Fibroblast of upper back skin (primary cell): Measurements from ENCODE around the gene SMAD3.
"Not testable (repeated sequence)": the region's sequence is repeated elsewhere in the genome, so short reads cannot be mapped to it uniquely, and the experiment has no call there.

Experiments used
- DNase-seq: peaks from one replicate; pipeline ENCODE4 v3.0.0-alpha.2; 2013

The SMAD3 gene

GRCh38 chr15:67065531-67066005 is at the start of gene SMAD3:
TSS of gene SMAD3 (plus strand) at chr15:67065602. CDS start at chr15:67066155, 553 bp downstream.
- peak; percentile 93 for DNase-seq

DNA sequence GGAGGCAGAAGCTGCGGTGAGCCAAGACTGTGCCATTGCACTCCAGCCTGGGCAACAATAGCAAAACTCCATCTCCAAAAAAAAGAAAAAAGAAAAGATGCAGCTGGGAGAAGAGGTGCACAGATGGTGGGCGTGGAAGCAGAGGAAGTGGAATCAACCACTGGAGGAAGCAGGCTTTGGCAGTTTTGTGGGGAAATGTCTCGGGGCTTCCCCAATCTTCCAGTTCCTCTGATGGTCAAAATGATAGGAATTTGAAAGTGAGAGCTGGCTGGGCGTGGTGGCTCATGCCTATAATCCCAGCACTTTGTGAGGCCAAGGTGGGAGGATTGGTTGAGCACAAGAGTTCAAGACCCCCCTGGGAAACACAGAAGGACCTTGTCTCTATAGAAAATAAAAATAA is 48.1 kb upstream of the SMAD3 start:
- DNase-seq, result no peak

GRCh38 chr15:67018026-67018425 is 47.4 kb upstream of the SMAD3 start:
- DNase-seq, result no peak

GRCh38 chr15:67018441-67018840 is 47.0 kb upstream of the SMAD3 start:
- no peak for DNase-seq

DNA sequence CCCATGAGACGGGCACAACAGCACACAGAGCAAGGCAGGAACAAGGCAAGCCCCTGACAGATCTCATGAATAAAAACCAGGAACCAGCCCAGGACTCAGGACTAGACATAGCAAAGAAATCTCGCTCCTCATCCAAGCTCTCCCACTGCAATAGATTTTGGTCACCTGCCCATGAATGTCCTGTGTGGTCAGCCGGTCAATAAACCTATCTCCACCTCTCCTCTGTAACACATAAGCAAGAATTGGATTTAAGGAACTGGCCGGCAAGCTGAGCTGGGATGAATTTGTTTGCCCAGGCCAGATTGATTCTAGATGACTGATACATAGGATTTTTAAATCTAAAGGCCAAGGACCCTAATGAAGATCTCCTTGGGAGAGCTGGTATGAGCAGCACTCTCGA is 46.3 kb upstream of the SMAD3 start:
- DNase-seq, result no peak

DNA sequence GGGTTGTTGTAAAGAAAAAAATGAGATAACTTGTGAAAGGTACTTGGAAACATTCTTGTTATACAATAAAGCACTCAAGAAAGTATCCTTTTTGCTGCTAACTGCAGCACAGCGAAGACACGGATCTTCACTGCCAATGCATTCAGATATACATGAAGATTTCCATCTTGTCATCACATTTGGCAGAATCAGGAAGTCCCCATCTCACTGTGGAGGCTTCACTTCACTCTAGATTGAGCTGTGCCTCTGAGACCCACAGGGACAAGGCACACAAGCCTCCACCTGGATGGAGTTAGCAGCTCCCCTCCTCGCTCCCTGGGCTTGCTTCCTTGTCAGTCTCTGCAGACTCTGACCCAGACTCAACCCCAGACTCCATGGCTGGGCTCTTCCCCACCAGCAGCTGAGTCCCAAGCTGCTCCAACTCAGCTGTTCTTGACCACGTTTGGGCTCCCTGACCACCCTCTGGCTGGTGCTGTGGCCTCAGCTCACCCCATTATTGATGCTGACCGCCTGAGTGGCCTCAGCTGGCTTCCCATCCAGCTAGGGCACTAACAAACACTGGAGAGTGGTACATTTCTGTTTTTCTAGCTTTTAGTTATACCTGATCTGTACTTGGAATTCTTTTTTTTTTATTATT is 45.4 kb upstream of the SMAD3 start:
- no peak for DNase-seq

GRCh38 chr15:67020668-67021067 is 44.7 kb upstream of the SMAD3 start:
- not testable (repeated sequence) for DNase-seq

DNA sequence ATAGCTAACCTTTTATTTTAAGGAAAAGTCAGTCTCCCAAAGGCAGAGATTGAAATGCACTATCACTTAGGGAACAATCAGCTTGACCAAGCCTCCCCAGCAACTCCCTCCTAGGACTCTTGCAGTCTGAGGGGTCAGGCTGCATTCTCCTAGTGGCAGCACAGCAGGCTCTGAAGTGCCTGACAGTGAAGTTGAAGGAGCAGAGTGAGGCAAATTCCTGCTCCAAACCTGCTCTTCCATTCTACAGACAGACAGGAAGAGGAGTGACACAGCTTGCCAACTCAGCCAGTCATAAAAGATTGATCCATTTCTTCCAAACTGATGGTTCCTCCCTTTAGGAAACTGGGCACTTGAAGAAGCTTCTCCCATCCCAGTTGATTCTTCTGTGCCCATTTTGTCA is 43.9 kb upstream of the SMAD3 start:
- no peak for DNase-seq

- no peak for DNase-seq
Measured at GRCh38 chr15:67022587-67023105, 42.8 kb upstream of the SMAD3 start.

- DNase-seq, result no peak
Measured at GRCh38 chr15:67023517-67024313, 41.7 kb upstream of the SMAD3 start.

GRCh38 chr15:67024314-67024997 is 40.9 kb upstream of the SMAD3 start:
- DNase-seq, result peak; percentile 97

- no peak for DNase-seq
Measured at GRCh38 chr15:67024998-67025368, 40.4 kb upstream of the SMAD3 start.

DNA sequence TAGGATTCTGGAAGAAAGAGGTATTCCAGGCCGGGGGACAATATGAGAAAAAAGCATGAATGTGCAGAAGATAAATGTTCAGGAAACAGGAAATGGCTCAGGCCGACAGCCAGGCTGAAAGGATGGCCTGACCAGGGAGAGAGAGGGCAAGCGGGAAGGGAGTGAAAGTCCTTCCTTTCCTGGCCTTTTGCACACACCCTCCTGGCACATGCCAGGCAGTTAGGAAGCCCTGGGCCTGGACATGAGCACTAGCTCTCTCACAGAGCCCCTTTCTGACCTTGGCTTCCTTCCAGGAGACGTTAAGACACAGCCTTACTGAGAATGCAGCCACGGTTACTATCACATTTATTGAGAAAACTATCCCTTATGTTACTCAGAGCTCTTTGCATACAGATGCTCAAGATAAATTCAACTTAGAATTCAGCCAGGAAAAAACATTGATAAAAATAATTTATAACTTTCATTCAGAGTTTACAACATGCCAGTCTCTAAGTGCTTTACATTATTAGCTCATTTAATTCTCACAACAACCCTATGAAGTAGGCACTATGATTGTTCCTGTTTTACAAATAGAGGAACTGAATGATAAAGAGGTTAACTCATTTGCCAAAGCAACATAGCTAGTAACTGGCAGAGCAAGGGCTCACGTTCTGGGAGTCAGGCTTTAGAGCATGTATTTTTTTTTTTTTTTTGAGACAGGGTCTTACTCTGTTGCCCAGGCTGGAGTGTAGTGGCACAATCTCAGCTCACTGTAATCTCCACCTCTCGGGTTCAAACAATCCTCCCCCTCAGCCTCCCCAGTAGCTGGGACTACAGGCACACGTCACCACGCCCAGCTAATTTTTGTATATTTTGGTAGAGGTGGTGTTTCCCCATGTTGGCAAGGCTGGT is 39.4 kb upstream of the SMAD3 start:
- peak; percentile 62 for DNase-seq

- DNase-seq, result no peak
Measured at GRCh38 chr15:67026610-67026967, 38.8 kb upstream of the SMAD3 start.

GRCh38 chr15:67028440-67028839 is 37.0 kb upstream of the SMAD3 start:
- DNase-seq, result not testable (repeated sequence)

- no peak for DNase-seq
Measured at GRCh38 chr15:67030036-67030762, 35.2 kb upstream of the SMAD3 start.

GRCh38 chr15:67031331-67031730 is 34.1 kb upstream of the SMAD3 start:
- no peak for DNase-seq

- DNase-seq, result no peak
Measured at GRCh38 chr15:67032608-67033007, 32.8 kb upstream of the SMAD3 start.

GRCh38 chr15:67033012-67033411 is 32.4 kb upstream of the SMAD3 start:
- DNase-seq, result no peak

GRCh38 chr15:67033571-67034044 is 31.8 kb upstream of the SMAD3 start:
- DNase-seq, result no peak

DNA sequence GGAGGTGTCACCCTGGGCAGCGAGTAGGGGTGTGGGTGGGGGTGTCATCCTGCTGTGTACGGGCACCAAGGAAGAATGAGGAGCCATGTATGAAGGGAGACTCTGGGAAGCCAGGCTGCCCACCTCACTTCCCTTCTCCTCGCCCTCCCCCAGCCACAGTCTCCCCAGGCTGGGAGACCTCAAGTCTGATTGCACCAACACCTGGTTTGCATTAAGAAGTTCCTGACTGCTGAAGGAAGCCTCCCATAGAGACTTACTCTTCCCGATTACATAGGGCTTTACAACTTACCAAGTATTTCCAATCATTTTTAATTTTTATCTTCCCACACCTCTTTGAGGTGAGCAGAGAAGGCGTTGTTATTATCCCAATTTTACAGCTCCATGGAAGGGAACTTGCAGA is 29.5 kb upstream of the SMAD3 start:
- DNase-seq, result peak; percentile 94
